IMR-90 (cell line): ENCODE results near the gene SPDEF. TPM values are rescaled to one million over a fixed set of nuclear protein-coding genes. Genes with fewer than 3 reads are reported as not detected.

Experiments
- ATAC-seq: fragments of 200-7000 bp; cut with Tn5 transposase; 2 replicates; pipeline ENCODE4 v1.9.1; 2020; ENCODE audit warnings: low read depth, mild to moderate bottlenecking, moderate library complexity
- BruUV-seq: library from RNA; stranded (reverse); fragments of 400-500 nt; replicated peaks from 2 replicates; lab custom pipeline; 2021; lab: Mats Ljungman, UMichigan
- CTCF ChIA-PET: fragments of 300-600 bp; formaldehyde crosslinking; extraction: SDS; loops from one replicate; lab custom pipeline; 2021; ENCODE audit warnings: antibody characterized with exemption; lab: Yijun Ruan, JAX
- POLR2A ChIA-PET: fragments of 300-600 bp; sonication (Branson Sonifier 250); formaldehyde crosslinking; loops from one replicate; lab custom pipeline; 2022; ENCODE audit warnings: antibody characterized with exemption; ENCODE audit not compliant: unreplicated experiment; lab: Charles Lee
- DNase-seq: peaks from one replicate; pipeline ENCODE4 v3.0.0; 2013
- H2AFZ ChIP-seq: replicated peaks from 2 replicates; pipeline ENCODE3; 2013; ENCODE audit warnings: low read length, mild to moderate bottlenecking; ENCODE audit not compliant: poor library complexity
- H2AK5ac ChIP-seq: 2 replicates; pipeline ENCODE4 v1.6.1; 2013; ENCODE audit warnings: low read depth, low read length, inconsistent platforms
- H2AK9ac ChIP-seq: replicated peaks from 2 replicates; pipeline ENCODE3; 2013; ENCODE audit warnings: mild to moderate bottlenecking, low read depth, low read length, moderate library complexity; ENCODE audit not compliant: poor library complexity
- H2BK120ac ChIP-seq: 2 replicates; pipeline ENCODE4 v1.6.1; 2013; ENCODE audit warnings: low read depth, low read length, inconsistent platforms
- H2BK15ac ChIP-seq: 3 replicates; pipeline ENCODE4 v1.6.1; 2013; ENCODE audit warnings: low read depth, low read length, inconsistent platforms
- H2BK20ac ChIP-seq: 2 replicates; pipeline ENCODE4 v1.6.1; 2013; ENCODE audit warnings: low read depth, mild to moderate bottlenecking, inconsistent platforms, low read length, moderate library complexity
- H2BK5ac ChIP-seq: 2 replicates; pipeline ENCODE4 v1.6.1; 2013; ENCODE audit warnings: mild to moderate bottlenecking, low read depth, low read length, inconsistent platforms; ENCODE audit not compliant: poor library complexity, severe bottlenecking
- H3K14ac ChIP-seq: replicated peaks from 2 replicates; pipeline ENCODE4 v1.6.1; 2013; ENCODE audit warnings: low read depth, low read length, inconsistent platforms
- H3K18ac ChIP-seq: 2 replicates; pipeline ENCODE4 v1.6.1; 2013; ENCODE audit warnings: low read depth, low read length, control low read depth
- H3K23ac ChIP-seq: 2 replicates; pipeline ENCODE4 v1.6.1; 2013; ENCODE audit warnings: low read depth, low read length, inconsistent platforms
- H3K27ac ChIP-seq: 2 replicates; pipeline ENCODE4 v1.5.1; 2013; ENCODE audit warnings: mild to moderate bottlenecking, control low read depth, low read length; ENCODE audit not compliant: insufficient read depth
- H3K27me3 ChIP-seq: 2 replicates; pipeline ENCODE4 v1.6.1; 2013; ENCODE audit warnings: low read length; ENCODE audit not compliant: control insufficient read depth, insufficient read depth
- H3K36me3 ChIP-seq: 2 replicates; pipeline ENCODE4 v1.6.1; 2013; ENCODE audit warnings: low read length, mixed read lengths; ENCODE audit not compliant: control insufficient read depth, insufficient read depth
- H3K4ac ChIP-seq: 2 replicates; pipeline ENCODE4 v1.6.1; 2013; ENCODE audit warnings: low read depth, low read length, inconsistent platforms
- H3K4me1 ChIP-seq: 2 replicates; pipeline ENCODE4 v1.6.1; 2013; ENCODE audit warnings: low read length, mixed read lengths; ENCODE audit not compliant: control insufficient read depth, insufficient read depth
- H3K4me2 ChIP-seq: 2 replicates; pipeline ENCODE4 v1.6.1; 2013; ENCODE audit warnings: low read depth, mild to moderate bottlenecking, control low read depth, low read length, moderate library complexity
- H3K4me3 ChIP-seq: 2 replicates; pipeline ENCODE4 v1.5.1; 2013; ENCODE audit warnings: low read depth, mild to moderate bottlenecking, control low read depth, low read length, moderate library complexity; ENCODE audit not compliant: insufficient read depth
- H3K56ac ChIP-seq: 2 replicates; pipeline ENCODE4 v1.6.1; 2013; ENCODE audit warnings: low read length, inconsistent platforms; ENCODE audit not compliant: insufficient read depth; ENCODE audit errors: extremely low read depth
- H3K79me1 ChIP-seq, 2 experiments: 2 replicates each; pipeline ENCODE4 v1.6.1; 2013; ENCODE audit warnings: low read length in 2 of 2, inconsistent platforms in 1 of 2, low read depth in 1 of 2
- H3K9ac ChIP-seq: 2 replicates; pipeline ENCODE4 v1.6.1; 2013; ENCODE audit warnings: low read depth, low read length, control low read depth
- H3K9me1 ChIP-seq: 2 replicates; pipeline ENCODE4 v1.6.1; 2013; ENCODE audit warnings: low read length, inconsistent platforms; ENCODE audit not compliant: insufficient read depth
- H3K9me3 ChIP-seq: 2 replicates; pipeline ENCODE4 v1.6.1; 2013; ENCODE audit warnings: low read length; ENCODE audit not compliant: control insufficient read depth, insufficient read depth
- H4K20me1 ChIP-seq: 2 replicates; pipeline ENCODE4 v1.6.1; 2013; ENCODE audit warnings: low read length, inconsistent platforms; ENCODE audit not compliant: insufficient read depth
- H4K5ac ChIP-seq: 2 replicates; pipeline ENCODE4 v1.6.1; 2013; ENCODE audit warnings: mild to moderate bottlenecking, low read depth, low read length, control low read depth
- H4K8ac ChIP-seq, 2 experiments: 2 replicates each; pipeline ENCODE4 v1.6.1; 2013; ENCODE audit warnings: low read depth in 2 of 2, low read length in 2 of 2, control low read depth in 1 of 2, inconsistent platforms in 1 of 2
- H4K91ac ChIP-seq: 2 replicates; pipeline ENCODE4 v1.6.1; 2013; ENCODE audit warnings: low read depth, low read length, inconsistent platforms; ENCODE audit not compliant: insufficient read depth
- CHD1 ChIP-seq: IDR thresholded peaks from 2 replicates; pipeline ENCODE4 v1.6.1; 2012; ENCODE audit warnings: low read depth, low read length, improper control_type of control experiment
- CTCF ChIP-seq: conservative IDR thresholded peaks from 2 replicates; pipeline ENCODE4 v1.5.1; 2012; ENCODE audit warnings: mild to moderate bottlenecking, low read depth, low read length, improper control_type of control experiment
- ELK1 ChIP-seq: fragments of 150-350 bp; IDR thresholded peaks from 2 replicates; pipeline ENCODE4 v1.6.1; 2016; ENCODE audit warnings: low read depth, mild to moderate bottlenecking, low read length, moderate library complexity, borderline replicate concordance
- FOS ChIP-seq: fragments of 150-350 bp; IDR thresholded peaks from 2 replicates; pipeline ENCODE4 v1.6.1; 2016; ENCODE audit warnings: low read depth, low read length
- MAZ ChIP-seq: IDR thresholded peaks from 2 replicates; pipeline ENCODE4 v1.6.1; 2012; ENCODE audit warnings: low read depth, mild to moderate bottlenecking, low read length, improper control_type of control experiment, moderate library complexity, borderline replicate concordance
- MXI1 ChIP-seq: IDR thresholded peaks from 2 replicates; pipeline ENCODE4 v1.6.1; 2012; ENCODE audit warnings: low read depth, mild to moderate bottlenecking, low read length, moderate library complexity, borderline replicate concordance
- NFE2L2 ChIP-seq: fragments of 150-350 bp; IDR thresholded peaks from 2 replicates; pipeline ENCODE4 v1.6.1; 2016; ENCODE audit warnings: low read depth, mild to moderate bottlenecking, low read length
- POLR2A ChIP-seq: IDR thresholded peaks from 2 replicates; pipeline ENCODE4 v1.6.1; 2012; ENCODE audit warnings: mild to moderate bottlenecking, low read depth, low read length
- RFX5 ChIP-seq: IDR thresholded peaks from 2 replicates; pipeline ENCODE4 v1.8.0; 2012; ENCODE audit warnings: low read depth, mild to moderate bottlenecking, low read length, moderate library complexity
- SMC3 ChIP-seq: fragments of 150-350 bp; IDR thresholded peaks from 2 replicates; pipeline ENCODE4 v1.6.1; 2016; ENCODE audit warnings: low read depth, mild to moderate bottlenecking, antibody characterized with exemption, low read length, moderate library complexity
- WGBS, 2 experiments: methylation state at CpG; one replicate each; pipeline versions ENCODE4 v1.1.5 to v1.1.7; 2013; ENCODE audit warnings: missing lambda C conversion rate in 2 of 2; ENCODE audit not compliant: insufficient read length in 1 of 2; ENCODE audit errors: extremely low coverage in 2 of 2; 5-methylcytosine and 5-hydroxymethylcytosine counted together
- dilution Hi-C: fragments of 300-500 bp; cut with HindIII; formaldehyde crosslinking; loops from one replicate; pipeline ENCODE4 v1.14.3; 2018; ENCODE audit warnings: low sequenced_read_pairs; ENCODE audit not compliant: unreplicated experiment
- in situ Hi-C: fragments of 300-500 bp; cut with MboI; formaldehyde crosslinking; loops from 3 replicates; pipeline ENCODE4 v1.14.3; 2019; ENCODE audit warnings: low sequenced_read_pairs, inconsistent platforms, mixed read lengths
- intact Hi-C: fragments of 100-400 bp; cut with micrococcal nuclease; formaldehyde crosslinking; loops from 2 replicates; pipeline ENCODE4 v1.10.0; 2022
- polyA plus RNA-seq, 3 experiments: library from polyadenylated mRNA; depleted of rRNA; stranded (reverse); fragments of >200 nt; gene quantifications; 2 replicates each; pipeline ENCODE4 v1.2.3, GENCODE V29; 2012; ENCODE audit warnings: low replicate concordance in 1 of 3
- total RNA-seq: library from RNA; depleted of rRNA; stranded (reverse); fragments of >200 nt; gene quantifications from 2 replicates; pipeline ENCODE4 v1.2.3, GENCODE V29; 2012

The SPDEF gene
- total and polyA plus RNA-seq, 2 of the 4 experiments (the other 2 are of a cell fraction), result 0.05 TPM; not detected in 1

- no peak for TF ChIP-seq POLR2A
These were observed 41.6 kb upstream of the SPDEF start (continued) for GRCh38 chr6:34597605-34598353.

GRCh38 chr6:34596798-34597197, 40.7 kb upstream of the SPDEF start:
- in situ Hi-C loops, result no loop called here
- CTCF ChIA-PET, result interaction anchor here (1.8 kb wide), 1 partner anchor 13 kb away, joined by 4 read pairs; no protein-coding TSS in a partner anchor

More at GRCh38 chr6:34596798-34597197, 40.7 kb upstream of the SPDEF start:
- H4K91ac ChIP-seq, result no peak overlapping the region
- no peak overlapping the region for H4K5ac ChIP-seq
- no peak overlapping the region for H4K8ac ChIP-seq
- no peak overlapping the region for H3K4ac ChIP-seq
- POLR2A ChIA-PET, result no interaction called here
- no CpG with 5 or more reads among the region's 1 CpG for WGBS, 2 experiments
- TF ChIP-seq ELK1 (no peak), NFE2L2 (no peak), SMC3 (no peak), CTCF (no peak), FOS (no peak), MXI1 (no peak), CHD1 (no peak), MAZ (no peak), POLR2A (no peak), RFX5 (no peak)
- no peak overlapping the region for H3K56ac ChIP-seq
- dilution Hi-C loops, result no loop called here
- no peak overlapping the region for H2BK15ac ChIP-seq
- no peak overlapping the region for H3K23ac ChIP-seq
- no peak overlapping the region for H3K9ac ChIP-seq
- no TSS peak for BruUV-seq
- H3K14ac ChIP-seq, result no peak overlapping the region
- H3K4me2 ChIP-seq, result no peak overlapping the region
- intact Hi-C loops, result no loop called here
- no peaks in the 10 kb centered on the region for H3K9me3 ChIP-seq
- H2BK20ac ChIP-seq, result no peak overlapping the region
- ATAC-seq (no peak), DNase-seq (no peak)
- H2BK120ac ChIP-seq, result no peak overlapping the region
- H2AK5ac ChIP-seq, result no peak overlapping the region
- no peak overlapping the region for H3K27ac ChIP-seq
- peaks cover 7% of the 10 kb centered on the region for H3K4me1 ChIP-seq
- H3K36me3 ChIP-seq, result no peaks in the 10 kb centered on the region; the same call in 1 of the 2 replicates
- no peak overlapping the region for H2BK5ac ChIP-seq
- peaks cover 54 to 90% of the 10 kb centered on the region in 2 experiments for H3K79me1 ChIP-seq
- no peak overlapping the region for H2AK9ac ChIP-seq
- H3K4me3 ChIP-seq, result no peak overlapping the region
- H3K27me3 ChIP-seq, result no peaks in the 10 kb centered on the region
- H3K18ac ChIP-seq, result no peak overlapping the region
- no peak overlapping the region for H2AFZ ChIP-seq
- peaks cover 23% of the 10 kb centered on the region for H3K9me1 ChIP-seq
- peaks cover 83% of the 10 kb centered on the region for H4K20me1 ChIP-seq
